Left lung (tissue), 10 donors: ENCODE data around the gene HDAC4. TPM values are rescaled to one million over a fixed set of nuclear protein-coding genes. Genes with fewer than 3 reads are reported as not detected.
A peak's percentile ranks its signal among the peaks of the same experiment; 100 is the strongest.

ENCODE experiments used
- ATAC-seq: fragments of 200-7000 bp; cut with Tn5 transposase; one replicate; pipeline ENCODE4 v1.9.1; 2020; ENCODE audit warnings: moderate library complexity
- DNase-seq, 4 donors: peaks; one replicate each; pipeline ENCODE4 v3.0.0-alpha.2; 2013 to 2020
- H3K27ac ChIP-seq, 2 donors: fragments of 200-600 bp; sonication (generic) in 1 of 2; one replicate each; pipeline versions ENCODE4 v1.5.0 to v1.8.0; 2020 to 2021
- H3K27me3 ChIP-seq, 2 donors: fragments of 200-600 bp; sonication (generic) in 1 of 2; one replicate each; pipeline versions ENCODE4 v1.5.0 to v1.8.0; 2020 to 2021
- H3K36me3 ChIP-seq, 2 donors: fragments of 200-600 bp; sonication (generic) in 1 of 2; one replicate each; pipeline versions ENCODE4 v1.5.0 to v1.8.0; 2020 to 2021
- H3K4me1 ChIP-seq, 2 donors: fragments of 200-600 bp; one replicate each; pipeline ENCODE4 v1.8.0; 2021
- H3K4me3 ChIP-seq, 2 donors: fragments of 200-600 bp; sonication (generic) in 1 of 2; one replicate each; pipeline versions ENCODE4 v1.5.0 to v1.8.0; 2020 to 2021; ENCODE audit warnings: mild to moderate bottlenecking in 1 of 2
- H3K9me3 ChIP-seq, 2 donors: fragments of 200-600 bp; sonication (generic) in 1 of 2; one replicate each; pipeline versions ENCODE4 v1.5.0 to v1.8.0; 2020 to 2021
- intact Hi-C, 2 donors: fragments of 100-400 bp; cut with DNase I; formaldehyde crosslinking; loops; one replicate each; pipeline versions ENCODE4 v1.11.2 to v1.14.2; 2022
- polyA plus RNA-seq, 6 donors: library from polyadenylated mRNA; unstranded; fragments of 120-200 nt; gene quantifications; one replicate each; pipeline ENCODE4 v1.2.1, GENCODE V29; 2013; ENCODE audit not compliant: insufficient read length in 6 of 6
- total RNA-seq, 2 donors: library from RNA; stranded (reverse); fragmentation: NEBNext Ultra II Directional; extraction: Animal tissue kit (Norgen Biotek cat#: 25700); gene quantifications; one replicate each; pipeline ENCODE4 v1.2.1, GENCODE V29; 2021
- TF ChIP-seq, protein P1 (sequence below), 2 donors: fragments of 200-600 bp; sonication (generic) in 1 of 2; IDR thresholded peaks; one replicate each; pipeline versions ENCODE4 v1.5.0 to v1.8.0; 2021; ENCODE audit warnings: antibody characterized with exemption in 2 of 2
- donor health status: DM: no; HTN: yes; CAD: no.
- donor health status: DM: no; HTN: no; CAD: no.

Gene HDAC4
- total and polyA plus RNA-seq, 8 donors = 9.9 to 36.8 (median 12.8) TPM

DNA sequence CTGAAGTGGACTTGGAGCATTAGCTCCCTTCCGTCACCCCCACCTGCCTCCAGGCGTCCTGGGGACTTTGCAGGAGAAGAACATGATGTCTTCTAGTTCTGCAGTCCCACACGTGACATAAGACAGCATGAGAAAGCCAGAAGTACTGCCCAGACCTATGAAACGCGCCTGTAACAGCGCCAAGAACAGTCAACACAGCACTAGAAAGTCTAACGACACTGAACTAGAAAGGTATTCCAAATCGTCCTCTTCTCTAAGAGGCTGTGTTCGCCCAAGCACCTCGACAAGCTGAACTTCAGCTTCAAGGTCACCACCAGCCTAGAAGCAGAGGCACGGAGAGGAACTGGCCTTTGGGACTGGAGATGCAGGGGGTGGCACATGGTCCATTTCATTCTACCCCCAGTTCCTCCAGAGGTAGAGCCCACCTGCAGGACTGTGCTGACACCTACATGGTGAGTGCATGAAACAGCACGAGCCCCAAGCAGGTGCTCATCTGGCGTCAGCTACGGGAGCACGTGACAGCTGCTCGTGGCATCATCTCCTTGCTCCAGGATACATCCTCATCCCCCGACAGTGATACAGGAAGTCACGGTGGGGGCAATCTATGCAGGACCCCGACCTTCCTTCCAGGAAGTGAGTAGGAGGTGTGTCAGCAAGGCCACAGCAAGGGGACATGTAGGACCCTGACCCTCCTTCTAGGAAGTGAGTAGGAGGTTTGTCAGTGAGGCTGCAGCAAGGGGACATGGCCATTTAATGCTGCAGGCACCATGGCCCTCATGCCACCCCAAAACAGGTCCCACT is 3.7 kb downstream of the HDAC4 start:
- intact Hi-C loops = no loop called here
- TF ChIP-seq, protein P1, sequence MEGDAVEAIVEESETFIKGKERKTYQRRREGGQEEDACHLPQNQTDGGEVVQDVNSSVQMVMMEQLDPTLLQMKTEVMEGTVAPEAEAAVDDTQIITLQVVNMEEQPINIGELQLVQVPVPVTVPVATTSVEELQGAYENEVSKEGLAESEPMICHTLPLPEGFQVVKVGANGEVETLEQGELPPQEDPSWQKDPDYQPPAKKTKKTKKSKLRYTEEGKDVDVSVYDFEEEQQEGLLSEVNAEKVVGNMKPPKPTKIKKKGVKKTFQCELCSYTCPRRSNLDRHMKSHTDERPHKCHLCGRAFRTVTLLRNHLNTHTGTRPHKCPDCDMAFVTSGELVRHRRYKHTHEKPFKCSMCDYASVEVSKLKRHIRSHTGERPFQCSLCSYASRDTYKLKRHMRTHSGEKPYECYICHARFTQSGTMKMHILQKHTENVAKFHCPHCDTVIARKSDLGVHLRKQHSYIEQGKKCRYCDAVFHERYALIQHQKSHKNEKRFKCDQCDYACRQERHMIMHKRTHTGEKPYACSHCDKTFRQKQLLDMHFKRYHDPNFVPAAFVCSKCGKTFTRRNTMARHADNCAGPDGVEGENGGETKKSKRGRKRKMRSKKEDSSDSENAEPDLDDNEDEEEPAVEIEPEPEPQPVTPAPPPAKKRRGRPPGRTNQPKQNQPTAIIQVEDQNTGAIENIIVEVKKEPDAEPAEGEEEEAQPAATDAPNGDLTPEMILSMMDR (IDR thresholded peaks at IDR 0.05) = no peak
- no peaks in the 10 kb centered on the region for H3K9me3 ChIP-seq
- ATAC-seq = no peak
- H3K27ac ChIP-seq = no peak overlapping the region
- no peaks in the 10 kb centered on the region for H3K27me3 ChIP-seq
- H3K36me3 ChIP-seq = no peaks in the 10 kb centered on the region
- peaks cover 16 to 52% of the 10 kb centered on the region in 2 donors for H3K4me1 ChIP-seq
- DNase-seq = no peak
- no peak overlapping the region for H3K4me3 ChIP-seq

DNA sequence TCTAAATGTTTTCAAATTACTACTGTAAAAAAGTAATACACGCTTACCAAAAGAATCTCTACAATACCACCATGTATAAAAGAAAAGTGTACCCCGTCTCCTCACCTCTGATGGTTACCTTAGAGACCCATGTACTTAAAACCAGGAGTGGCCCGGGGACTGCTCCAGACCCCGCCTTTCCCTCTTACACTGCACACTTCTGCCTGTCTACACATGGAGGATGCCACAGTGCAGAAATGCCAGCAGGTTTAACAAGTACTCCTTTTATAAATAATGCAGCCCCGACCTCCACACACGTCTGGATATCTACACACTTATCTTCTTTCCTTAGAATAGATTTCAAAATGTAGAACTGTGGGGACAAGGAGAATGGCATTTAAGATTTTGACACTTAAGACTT is 5.3 kb downstream of the HDAC4 start:
- peak; percentile 54 for ATAC-seq
- Histone ChIP-seq H3K36me3 (no peaks in the 10 kb centered on the region), H3K27me3 (no peaks in the 10 kb centered on the region), H3K4me1 (peaks cover 15 to 51% of the 10 kb centered on the region in 2 donors), H3K27ac (no peak overlapping the region), H3K9me3 (no peaks in the 10 kb centered on the region), H3K4me3 (no peak overlapping the region)
- intact Hi-C loops = no loop called here
- peak in 1 of 4 donors; percentile 44 for DNase-seq
- TF ChIP-seq, protein P1 (IDR thresholded peaks at IDR 0.05) = no peak

DNA sequence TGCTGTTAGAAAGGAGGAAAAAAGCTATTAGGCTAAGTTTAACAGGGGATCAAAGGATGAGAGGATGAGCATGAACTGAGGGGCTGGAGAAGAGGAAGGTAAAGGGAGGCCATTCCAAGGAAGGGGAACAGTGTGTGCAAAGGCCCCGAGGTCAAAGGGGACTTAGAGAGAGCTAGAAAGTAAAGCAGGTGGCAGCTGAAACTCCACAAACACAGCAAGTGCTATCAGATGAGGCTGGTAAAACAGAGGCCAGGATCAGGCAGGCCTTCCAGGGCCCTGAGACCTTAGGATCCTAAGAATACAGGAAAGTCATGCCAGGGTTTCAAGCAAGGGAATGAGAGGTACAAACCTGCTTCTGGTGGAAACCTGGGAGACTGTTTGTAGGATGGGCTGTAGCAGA is 5.8 kb downstream of the HDAC4 start:
- DNase-seq (no peak), ATAC-seq (no peak)
- TF ChIP-seq, protein P1 (IDR thresholded peaks at IDR 0.05) = no peak
- H3K27me3 ChIP-seq = no peaks in the 10 kb centered on the region
- H3K27ac ChIP-seq = no peak overlapping the region
- no peaks in the 10 kb centered on the region for H3K36me3 ChIP-seq
- H3K9me3 ChIP-seq = no peaks in the 10 kb centered on the region
- intact Hi-C loops = no loop called here
- H3K4me1 ChIP-seq = peaks cover 15 to 51% of the 10 kb centered on the region in 2 donors
- H3K4me3 ChIP-seq = no peak overlapping the region

DNA sequence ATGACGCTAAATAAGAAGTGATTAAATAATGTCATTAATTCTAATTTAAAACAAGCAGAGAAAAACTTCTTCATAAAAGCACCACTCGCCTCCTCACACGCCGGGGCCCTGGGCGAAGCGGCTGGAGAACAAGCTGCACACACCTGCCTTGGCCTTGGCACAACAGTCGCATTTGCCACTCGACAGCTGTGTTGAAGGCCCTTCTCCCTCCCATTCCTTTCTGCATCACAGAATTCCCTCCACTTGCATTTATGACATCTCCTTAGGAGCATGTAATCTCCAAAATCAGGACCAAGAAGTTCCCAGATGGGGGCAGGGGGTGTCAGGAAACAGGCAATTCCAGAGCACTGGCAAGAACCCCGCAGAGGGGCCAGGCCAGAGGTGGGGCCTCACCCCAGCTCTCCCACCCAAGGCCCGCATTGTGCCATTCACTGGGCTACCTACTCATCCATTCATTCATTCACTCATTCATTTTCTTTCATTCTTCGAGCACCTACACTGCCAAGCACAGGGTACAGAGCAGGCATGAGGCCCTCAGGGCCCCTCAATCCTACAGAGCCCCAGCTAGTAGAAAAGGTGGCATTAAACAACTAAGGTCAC is 6.4 kb downstream of the HDAC4 start:
- peak in 1 of 4 donors; percentile 65 for DNase-seq
- Histone ChIP-seq H3K4me3 (no peak overlapping the region), H3K27me3 (no peaks in the 10 kb centered on the region), H3K4me1 (peaks cover 11 to 47% of the 10 kb centered on the region in 2 donors), H3K9me3 (no peaks in the 10 kb centered on the region), H3K36me3 (peaks cover 0 to 2% of the 10 kb centered on the region in 2 donors), H3K27ac (no peak overlapping the region)
- intact Hi-C loops = no loop called here
- no peak for ATAC-seq
- TF ChIP-seq, protein P1 (IDR thresholded peaks at IDR 0.05) = no peak

DNA sequence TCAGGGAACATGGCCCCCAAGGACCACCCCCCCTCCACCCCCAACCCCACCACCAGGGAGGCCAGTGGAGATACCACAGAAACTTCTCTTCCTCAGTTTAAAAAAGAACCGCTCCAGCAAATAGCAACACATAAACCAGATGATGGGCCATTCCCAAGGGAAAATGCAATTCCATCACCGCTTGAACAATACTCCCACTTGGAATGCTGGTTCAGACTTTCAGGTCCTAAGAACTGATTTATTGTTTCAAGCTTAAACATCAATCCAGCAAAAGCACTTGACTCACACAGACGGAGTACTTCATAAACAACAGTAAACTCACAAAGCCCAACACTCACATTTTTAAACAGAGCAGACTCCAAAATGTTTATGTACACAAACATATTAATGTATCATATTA is 6.9 kb downstream of the HDAC4 start:
- TF ChIP-seq, protein P1 (IDR thresholded peaks at IDR 0.05) = no peak
- DNase-seq (no peak), ATAC-seq (no peak)
- no peak overlapping the region for H3K27ac ChIP-seq
- no peaks in the 10 kb centered on the region for H3K27me3 ChIP-seq
- peaks cover 0 to 7% of the 10 kb centered on the region in 2 donors for H3K36me3 ChIP-seq
- H3K4me3 ChIP-seq = no peak overlapping the region
- no peaks in the 10 kb centered on the region for H3K9me3 ChIP-seq
- H3K4me1 ChIP-seq = peaks cover 6 to 42% of the 10 kb centered on the region in 2 donors
- intact Hi-C loops = no loop called here
